ENCODE results near the gene NBEAL1.
"Not testable (repeated sequence)": the region's sequence is repeated elsewhere in the genome, so short reads cannot be mapped to it uniquely, and the experiment has no call there.

Gene NBEAL1

DNA sequence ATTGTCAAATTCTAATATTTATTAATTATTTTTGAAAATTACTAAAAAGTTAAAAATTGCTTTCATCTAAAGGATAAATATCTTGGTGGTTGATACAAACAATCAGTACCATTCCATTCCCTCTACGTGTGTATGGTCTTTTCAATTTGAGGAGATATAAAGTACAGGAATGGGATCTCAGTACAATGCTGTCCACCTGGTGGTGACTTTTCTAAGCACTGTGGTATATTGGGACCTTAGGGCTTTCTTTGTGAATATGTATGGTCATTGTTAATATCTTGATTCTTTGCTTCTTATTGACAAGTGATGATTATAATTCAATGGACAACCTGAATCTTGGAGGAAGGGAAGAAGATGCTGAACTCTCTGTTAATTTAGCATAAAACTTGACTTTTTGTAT, 83.1 kb downstream of the NBEAL1 start:
- Histone ChIP-seq H3K4me3 (ENCODE audit: low read length) (no peak overlapping the region), H3K9me3 (replicated peaks; ENCODE audit: insufficient read depth, low read length) (no peaks in the 10 kb centered on the region), H3K27me3 (replicated peaks; ENCODE audit: insufficient read depth, low read length) (no peaks in the 10 kb centered on the region), H3K4me1 (ENCODE audit: low read length) (peaks cover 4% of the 10 kb centered on the region; the same call in 1 of the 2 replicates), H3K4me2 (ENCODE audit: low read depth, low read length) (no peak overlapping the region), H2AFZ (ENCODE audit: low read length) (no peak overlapping the region), H3K9ac (ENCODE audit: low read length) (no peak overlapping the region), H3F3A (ENCODE audit: insufficient read depth, low read length) (no peaks in the 10 kb centered on the region), H3K79me2 (ENCODE audit: low read length) (no peaks in the 10 kb centered on the region), H4K20me1 (ENCODE audit: insufficient read depth, low read length) (no peaks in the 10 kb centered on the region), H3K36me3 (replicated peaks; ENCODE audit: insufficient read depth, low read length) (no peaks in the 10 kb centered on the region), H3K27ac (ENCODE audit: low read length) (no peak overlapping the region), H3K9me2 (replicated peaks; ENCODE audit: insufficient read depth, low read length) (no peaks in the 10 kb centered on the region)
- TF ChIP-seq EZH2 (optimal IDR thresholded peaks at IDR 0.05; ENCODE audit: low read depth, low read length) (no peak), EZH2phosphoT487 (IDR thresholded peaks at IDR 0.05; ENCODE audit: low read length) (no peak)
- TF ChIP-seq, protein P1, sequence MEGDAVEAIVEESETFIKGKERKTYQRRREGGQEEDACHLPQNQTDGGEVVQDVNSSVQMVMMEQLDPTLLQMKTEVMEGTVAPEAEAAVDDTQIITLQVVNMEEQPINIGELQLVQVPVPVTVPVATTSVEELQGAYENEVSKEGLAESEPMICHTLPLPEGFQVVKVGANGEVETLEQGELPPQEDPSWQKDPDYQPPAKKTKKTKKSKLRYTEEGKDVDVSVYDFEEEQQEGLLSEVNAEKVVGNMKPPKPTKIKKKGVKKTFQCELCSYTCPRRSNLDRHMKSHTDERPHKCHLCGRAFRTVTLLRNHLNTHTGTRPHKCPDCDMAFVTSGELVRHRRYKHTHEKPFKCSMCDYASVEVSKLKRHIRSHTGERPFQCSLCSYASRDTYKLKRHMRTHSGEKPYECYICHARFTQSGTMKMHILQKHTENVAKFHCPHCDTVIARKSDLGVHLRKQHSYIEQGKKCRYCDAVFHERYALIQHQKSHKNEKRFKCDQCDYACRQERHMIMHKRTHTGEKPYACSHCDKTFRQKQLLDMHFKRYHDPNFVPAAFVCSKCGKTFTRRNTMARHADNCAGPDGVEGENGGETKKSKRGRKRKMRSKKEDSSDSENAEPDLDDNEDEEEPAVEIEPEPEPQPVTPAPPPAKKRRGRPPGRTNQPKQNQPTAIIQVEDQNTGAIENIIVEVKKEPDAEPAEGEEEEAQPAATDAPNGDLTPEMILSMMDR (IDR thresholded peaks at IDR 0.05; ENCODE audit: low read length) = peak; percentile 18
- no peak for DNase-seq

DNA sequence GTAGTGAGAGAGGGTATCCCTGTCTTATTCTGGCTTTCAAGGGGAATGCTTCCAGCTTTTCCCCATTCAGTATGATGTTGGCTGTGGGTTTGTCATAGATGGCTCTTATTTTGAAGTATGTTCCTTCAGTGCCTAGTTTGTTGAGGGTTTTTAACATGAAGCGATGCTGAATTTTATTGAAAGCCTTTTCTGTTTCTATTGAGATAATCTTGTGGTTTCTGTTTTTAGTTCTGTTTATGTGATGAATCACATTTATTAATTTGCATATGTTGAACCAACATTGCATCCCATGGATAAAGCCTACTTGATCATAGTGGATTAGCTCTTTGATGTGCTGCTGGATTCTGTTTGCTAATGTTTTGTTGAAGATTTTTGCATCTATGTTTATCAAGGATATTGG, 87.7 kb downstream of the NBEAL1 start:
- H3K36me3 ChIP-seq (replicated peaks; ENCODE audit: insufficient read depth, low read length); H3K4me2 ChIP-seq (ENCODE audit: low read depth, low read length); H3K27ac ChIP-seq (ENCODE audit: low read length); H3K9me2 ChIP-seq (replicated peaks; ENCODE audit: insufficient read depth, low read length); H3K4me3 ChIP-seq (ENCODE audit: low read length); H3K79me2 ChIP-seq (ENCODE audit: low read length); H4K20me1 ChIP-seq (ENCODE audit: insufficient read depth, low read length); H3K27me3 ChIP-seq (replicated peaks; ENCODE audit: insufficient read depth, low read length); DNase-seq; H3K9me3 ChIP-seq (replicated peaks; ENCODE audit: insufficient read depth, low read length); H3K4me1 ChIP-seq (ENCODE audit: low read length); H2AFZ ChIP-seq (ENCODE audit: low read length); H3K9ac ChIP-seq (ENCODE audit: low read length); H3F3A ChIP-seq (ENCODE audit: insufficient read depth, low read length): not testable (repeated sequence)

DNA sequence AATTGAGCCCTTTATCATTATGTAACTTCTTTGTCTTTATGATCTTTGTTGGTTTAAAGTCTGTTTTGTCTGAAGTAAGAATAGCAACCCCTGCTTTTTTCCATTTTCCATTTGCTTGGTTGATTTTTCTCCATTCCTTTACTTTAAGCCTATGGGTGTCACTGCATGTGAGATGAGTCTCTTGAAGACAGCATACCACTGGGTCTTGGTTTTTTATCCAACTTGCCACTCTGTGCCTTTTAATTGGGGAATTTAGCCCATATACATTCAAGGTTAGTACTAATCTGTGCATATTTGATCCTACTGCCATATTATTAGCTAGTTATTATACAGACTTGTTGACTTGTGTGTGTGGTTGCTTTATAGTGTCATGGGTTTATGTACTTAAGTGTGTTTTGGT, 89.6 kb downstream of the NBEAL1 start:
- H3K4me3 ChIP-seq (ENCODE audit: low read length) = no peak overlapping the region
- H3K9me3 ChIP-seq (replicated peaks; ENCODE audit: insufficient read depth, low read length) = no peaks in the 10 kb centered on the region
- TF ChIP-seq, protein P1 (IDR thresholded peaks at IDR 0.05; ENCODE audit: low read length) = no peak
- no peak for TF ChIP-seq EZH2 (optimal IDR thresholded peaks at IDR 0.05; ENCODE audit: low read depth, low read length)
- TF ChIP-seq EZH2phosphoT487 (IDR thresholded peaks at IDR 0.05; ENCODE audit: low read length) = no peak
- no peaks in the 10 kb centered on the region for H4K20me1 ChIP-seq (ENCODE audit: insufficient read depth, low read length)
- H2AFZ ChIP-seq (ENCODE audit: low read length) = no peak overlapping the region
- peaks cover 6% of the 10 kb centered on the region; the same call in 1 of the 2 replicates for H3K4me1 ChIP-seq (ENCODE audit: low read length)
- H3K27ac ChIP-seq (ENCODE audit: low read length) = no peak overlapping the region
- H3K4me2 ChIP-seq (ENCODE audit: low read depth, low read length) = no peak overlapping the region
- no peak overlapping the region for H3K9ac ChIP-seq (ENCODE audit: low read length)
- no peak for DNase-seq
- H3F3A ChIP-seq (ENCODE audit: insufficient read depth, low read length) = no peaks in the 10 kb centered on the region
- no peaks in the 10 kb centered on the region for H3K79me2 ChIP-seq (ENCODE audit: low read length)
- H3K36me3 ChIP-seq (replicated peaks; ENCODE audit: insufficient read depth, low read length) = no peaks in the 10 kb centered on the region
- H3K9me2 ChIP-seq (replicated peaks; ENCODE audit: insufficient read depth, low read length) = no peaks in the 10 kb centered on the region
- H3K27me3 ChIP-seq (replicated peaks; ENCODE audit: insufficient read depth, low read length) = no peaks in the 10 kb centered on the region

DNA sequence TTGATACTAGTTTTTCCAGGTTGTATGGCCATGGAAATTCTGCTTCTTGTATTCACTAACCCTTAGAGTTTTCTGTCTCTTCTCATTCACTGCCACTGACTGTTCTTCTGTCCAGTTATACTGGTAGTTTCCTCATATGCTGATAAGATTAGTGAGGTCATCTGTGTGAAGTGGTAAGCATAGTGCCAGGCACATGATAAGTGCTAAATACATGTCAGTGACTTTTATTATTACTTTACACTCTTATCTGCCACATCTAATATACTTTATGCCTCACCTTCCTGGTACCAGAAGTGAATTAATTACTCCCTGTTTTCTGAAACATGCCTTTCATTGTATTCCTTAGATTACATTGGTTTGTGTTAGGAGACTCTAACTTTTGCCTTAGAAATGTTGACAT, 91.3 kb downstream of the NBEAL1 start:
- Histone ChIP-seq H3K9me3 (replicated peaks; ENCODE audit: insufficient read depth, low read length) (no peaks in the 10 kb centered on the region), H3K27ac (ENCODE audit: low read length) (no peak overlapping the region), H3K4me3 (ENCODE audit: low read length) (no peak overlapping the region), H3K9ac (ENCODE audit: low read length) (no peak overlapping the region), H2AFZ (ENCODE audit: low read length) (no peak overlapping the region), H4K20me1 (ENCODE audit: insufficient read depth, low read length) (no peaks in the 10 kb centered on the region), H3F3A (ENCODE audit: insufficient read depth, low read length) (no peaks in the 10 kb centered on the region), H3K27me3 (replicated peaks; ENCODE audit: insufficient read depth, low read length) (no peaks in the 10 kb centered on the region), H3K4me1 (ENCODE audit: low read length) (peaks cover 6% of the 10 kb centered on the region; the same call in 1 of the 2 replicates), H3K36me3 (replicated peaks; ENCODE audit: insufficient read depth, low read length) (no peaks in the 10 kb centered on the region), H3K9me2 (replicated peaks; ENCODE audit: insufficient read depth, low read length) (no peaks in the 10 kb centered on the region), H3K79me2 (ENCODE audit: low read length) (no peaks in the 10 kb centered on the region), H3K4me2 (ENCODE audit: low read depth, low read length) (no peak overlapping the region)
- no peak for DNase-seq
- no peak for TF ChIP-seq EZH2phosphoT487 (IDR thresholded peaks at IDR 0.05; ENCODE audit: low read length)
- TF ChIP-seq, protein P1 (IDR thresholded peaks at IDR 0.05; ENCODE audit: low read length) = no peak
- no peak for TF ChIP-seq EZH2 (optimal IDR thresholded peaks at IDR 0.05; ENCODE audit: low read depth, low read length)

DNA sequence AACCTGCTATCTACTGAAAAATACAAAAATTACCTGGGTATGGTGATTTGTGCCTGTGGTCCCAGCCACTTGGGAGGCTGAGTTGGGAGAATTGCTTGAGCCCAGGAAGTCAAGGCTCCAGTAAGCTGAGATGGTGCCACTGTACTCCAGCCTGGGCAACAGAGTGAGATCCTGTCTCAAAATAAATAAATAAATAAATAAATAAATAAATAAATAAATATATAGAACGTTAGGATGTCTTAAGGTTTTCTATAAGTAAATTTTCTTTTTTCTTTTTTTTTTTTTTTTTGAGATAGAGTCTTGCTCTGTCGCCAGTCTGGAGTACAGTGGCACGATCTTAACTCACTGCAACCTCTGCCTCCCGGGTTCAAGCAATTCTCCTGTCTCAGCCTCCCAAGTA, 95.8 kb downstream of the NBEAL1 start:
- not testable (repeated sequence) for H3F3A ChIP-seq (ENCODE audit: insufficient read depth, low read length); H3K9me2 ChIP-seq (replicated peaks; ENCODE audit: insufficient read depth, low read length); H3K4me2 ChIP-seq (ENCODE audit: low read depth, low read length); H3K27ac ChIP-seq (ENCODE audit: low read length); H3K4me1 ChIP-seq (ENCODE audit: low read length); H2AFZ ChIP-seq (ENCODE audit: low read length); H3K36me3 ChIP-seq (replicated peaks; ENCODE audit: insufficient read depth, low read length); H3K9me3 ChIP-seq (replicated peaks; ENCODE audit: insufficient read depth, low read length); H3K9ac ChIP-seq (ENCODE audit: low read length); H3K27me3 ChIP-seq (replicated peaks; ENCODE audit: insufficient read depth, low read length); H3K79me2 ChIP-seq (ENCODE audit: low read length); H4K20me1 ChIP-seq (ENCODE audit: insufficient read depth, low read length); H3K4me3 ChIP-seq (ENCODE audit: low read length); DNase-seq

Measured in MM.1S (cell line).